ENCODE results near the gene OTOF. TPM values are rescaled to one million over a fixed set of nuclear protein-coding genes. Genes with fewer than 3 reads are reported as not detected.

The OTOF gene
- polyA plus RNA-seq, 1 of the 3 experiments (the other 2 are of a cell fraction), result not detected

DNA sequence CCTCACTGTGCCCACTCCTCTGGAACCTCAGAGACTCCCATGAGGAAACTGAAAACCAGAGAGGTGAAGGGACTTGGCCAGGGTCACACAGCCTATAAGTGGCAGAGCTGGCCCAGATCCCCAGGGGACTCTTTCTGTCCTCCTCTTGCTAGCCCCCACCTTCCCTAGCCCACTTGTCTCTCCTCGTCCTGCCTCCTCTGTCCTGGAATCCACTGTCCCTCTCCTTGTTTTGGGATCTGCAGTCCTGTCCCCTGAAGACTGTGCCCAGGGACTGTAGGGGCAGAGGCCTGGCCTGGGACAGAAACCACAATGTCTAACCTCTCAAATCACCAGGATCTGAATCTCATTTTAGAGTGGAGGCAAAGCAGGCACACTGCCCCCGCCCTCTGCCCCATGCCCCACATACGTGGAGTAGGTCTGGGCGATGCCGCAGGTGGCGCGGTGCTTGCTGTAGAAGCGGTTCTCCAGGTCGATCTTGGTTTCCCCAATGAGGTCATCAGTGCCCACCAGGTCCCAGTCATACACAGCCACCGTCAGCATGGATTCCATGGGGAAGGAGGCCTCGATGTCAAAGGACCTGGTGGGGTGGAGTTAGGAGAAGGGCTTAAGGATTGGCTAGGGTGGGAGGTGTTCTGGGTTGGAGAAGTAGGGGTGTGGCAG is 12.5 kb downstream of the OTOF start:
- Histone ChIP-seq H3K4me2 (no peak overlapping the region), H3K27me3 (ENCODE audit: insufficient read depth) (no peaks in the 10 kb centered on the region), H4K20me1 (ENCODE audit: insufficient read depth) (no peaks in the 10 kb centered on the region), H3K36me3 (replicated peaks in 1 of 2; ENCODE audit: control insufficient read depth in 1 of 2, insufficient read depth in 2 of 2, low read length in 1 of 2) (no peaks in the 10 kb centered on the region), H3K4me3 (ENCODE audit: low read depth in 2 of 2, low read length in 1 of 2) (no peak overlapping the region), H3K9me2 (no peaks in the 10 kb centered on the region), H3F3A (replicated peaks; ENCODE audit: insufficient read depth) (no peaks in the 10 kb centered on the region), H3K27ac (ENCODE audit: low read depth in 2 of 2, low read length in 1 of 2) (no peak overlapping the region), H3K9me3 (no peaks in the 10 kb centered on the region), H2AFZ (ENCODE audit: low read depth) (no peak overlapping the region), H3K9ac (no peak overlapping the region), H3K4me1 (ENCODE audit: control insufficient read depth in 1 of 2, insufficient read depth in 2 of 2, low read depth in 1 of 2, low read length in 1 of 2) (peaks cover 0 to 5% of the 10 kb centered on the region in 2 experiments; a peak in 1 of 4 replicates), H3K79me2 (ENCODE audit: insufficient read depth) (no peaks in the 10 kb centered on the region)
- CTCF ChIA-PET, result interaction anchor here (1.1 kb wide), 1 partner anchor 12 kb away, joined by 4 read pairs; the partner anchor contains the start of gene OTOF
- POLR2A ChIA-PET, result no interaction called here
- WGBS (ENCODE audit: low lambda C conversion rate), result 85% methylated on average over 11 of the region's 11 CpGs
- TF ChIP-seq GABPA (IDR thresholded peaks at IDR 0.05; ENCODE audit: low read depth), result no peak
- no peak for TF ChIP-seq RXRA (IDR thresholded peaks at IDR 0.05; ENCODE audit: borderline replicate concordance, low read depth)
- no peak for TF ChIP-seq JUND (IDR thresholded peaks at IDR 0.05)
- TF ChIP-seq TCF12 (IDR thresholded peaks at IDR 0.05), result no peak
- no peak for TF ChIP-seq FOSL2 (IDR thresholded peaks at IDR 0.05; ENCODE audit: borderline replicate concordance, low read depth)
- TF ChIP-seq, protein P1, sequence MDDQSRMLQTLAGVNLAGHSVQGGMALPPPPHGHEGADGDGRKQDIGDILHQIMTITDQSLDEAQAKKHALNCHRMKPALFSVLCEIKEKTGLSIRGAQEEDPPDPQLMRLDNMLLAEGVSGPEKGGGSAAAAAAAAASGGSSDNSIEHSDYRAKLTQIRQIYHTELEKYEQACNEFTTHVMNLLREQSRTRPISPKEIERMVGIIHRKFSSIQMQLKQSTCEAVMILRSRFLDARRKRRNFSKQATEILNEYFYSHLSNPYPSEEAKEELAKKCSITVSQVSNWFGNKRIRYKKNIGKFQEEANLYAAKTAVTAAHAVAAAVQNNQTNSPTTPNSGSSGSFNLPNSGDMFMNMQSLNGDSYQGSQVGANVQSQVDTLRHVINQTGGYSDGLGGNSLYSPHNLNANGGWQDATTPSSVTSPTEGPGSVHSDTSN (IDR thresholded peaks at IDR 0.05), result no peak
- no peak for TF ChIP-seq CTCF (IDR thresholded peaks at IDR 0.05)
- TF ChIP-seq SIN3A (IDR thresholded peaks at IDR 0.05; ENCODE audit: borderline replicate concordance, low read depth, low read length), result no peak
- TF ChIP-seq FOXJ3 (CRISPR knock-in tag; IDR thresholded peaks at IDR 0.05), result no peak
- TF ChIP-seq, protein P2, sequence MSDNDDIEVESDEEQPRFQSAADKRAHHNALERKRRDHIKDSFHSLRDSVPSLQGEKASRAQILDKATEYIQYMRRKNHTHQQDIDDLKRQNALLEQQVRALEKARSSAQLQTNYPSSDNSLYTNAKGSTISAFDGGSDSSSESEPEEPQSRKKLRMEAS (IDR thresholded peaks at IDR 0.05; ENCODE audit: low read depth), result no peak
- no peak for TF ChIP-seq EP300 (IDR thresholded peaks at IDR 0.05; ENCODE audit: borderline replicate concordance in 1 of 2, low read depth in 1 of 2, low read length in 1 of 2)
- TF ChIP-seq GATA2 (CRISPR knock-in tag; IDR thresholded peaks at IDR 0.05), result no peak
- no peak for TF ChIP-seq RCOR1 (IDR thresholded peaks at IDR 0.05; ENCODE audit: low read length)
- no peak for TF ChIP-seq RAD21 (IDR thresholded peaks at IDR 0.05; ENCODE audit: low read length)
- TF ChIP-seq MXI1 (IDR thresholded peaks at IDR 0.05; ENCODE audit: low read depth, low read length), result no peak
- TF ChIP-seq IRF3 (IDR thresholded peaks at IDR 0.05; ENCODE audit: low read depth, low read length), result no peak
- no peak for TF ChIP-seq YY1 (IDR thresholded peaks at IDR 0.05; ENCODE audit: low read depth)
- TF ChIP-seq FOXM1 (IDR thresholded peaks at IDR 0.05; ENCODE audit: low read depth), result no peak
- TF ChIP-seq MEF2A (IDR thresholded peaks at IDR 0.05; ENCODE audit: borderline replicate concordance, low read depth), result no peak
- DNase-seq, result no peak

All from SK-N-SH (cell line).